Tongue (tissue), 2 donors: ENCODE results near the gene OBSCN. TPM values are rescaled to one million over a fixed set of nuclear protein-coding genes. Genes with fewer than 3 reads are reported as not detected.

ENCODE experiments used
- DNase-seq: peaks from one replicate; pipeline ENCODE4 v3.0.0-alpha.2; 2015
- total RNA-seq: library from RNA; depleted of rRNA; stranded (reverse); fragments of >200 nt; gene quantifications from one replicate; pipeline ENCODE4 v1.2.3, GENCODE V29; 2014

The OBSCN gene
- total RNA-seq, 1 donor from 2014 or later: 640 TPM

- no peak for DNase-seq
Observed at GRCh38 chr1:228370439-228370940, 162.6 kb downstream of the OBSCN start.

- DNase-seq: no peak
Observed at GRCh38 chr1:228370941-228371740, 163.3 kb downstream of the OBSCN start.

GRCh38 chr1:228371741-228372182 lies 163.9 kb downstream of the OBSCN start:
- no peak for DNase-seq

GRCh38 chr1:228372183-228373003 lies 164.5 kb downstream of the OBSCN start:
- DNase-seq: no peak

- DNase-seq: no peak
Observed at GRCh38 chr1:228373004-228373680, 165.3 kb downstream of the OBSCN start.

- DNase-seq: no peak
Observed at GRCh38 chr1:228373681-228374571, 166.1 kb downstream of the OBSCN start.

GRCh38 chr1:228374711-228375577 lies 167.1 kb downstream of the OBSCN start:
- DNase-seq: peak; percentile 81

GRCh38 chr1:228375578-228376261 lies 167.9 kb downstream of the OBSCN start:
- DNase-seq: no peak

GRCh38 chr1:228376262-228376628 lies 168.4 kb downstream of the OBSCN start:
- DNase-seq: no peak

- no peak for DNase-seq
Observed at GRCh38 chr1:228376651-228377631, 169.1 kb downstream of the OBSCN start.

- DNase-seq: no peak
Observed at GRCh38 chr1:228377664-228378089, 169.8 kb downstream of the OBSCN start.

- DNase-seq: peak; percentile 90
Observed at GRCh38 chr1:228378090-228378872, 170.4 kb downstream of the OBSCN start.

GRCh38 chr1:228378873-228379460 lies 171.1 kb downstream of the OBSCN start:
- DNase-seq: no peak

GRCh38 chr1:228379666-228380065 lies 171.8 kb downstream of the OBSCN start:
- no peak for DNase-seq

- no peak for DNase-seq
Observed at GRCh38 chr1:228381356-228381755, 173.5 kb downstream of the OBSCN start.

GRCh38 chr1:228383773-228384172 lies 175.9 kb downstream of the OBSCN start:
- DNase-seq: no peak

GRCh38 chr1:228385232-228385631 lies 177.4 kb downstream of the OBSCN start:
- DNase-seq: no peak
